ENCODE data around the gene NELL1. TPM values are rescaled to one million over a fixed set of nuclear protein-coding genes. Genes with fewer than 3 reads are reported as not detected.
A peak's percentile ranks its signal among the peaks of the same experiment; 100 is the strongest.

NELL1 gene
- polyA plus RNA-seq, 1 donor: 2.6 TPM

- peak; percentile 24 for DNase-seq
These were observed 304.7 kb downstream of the NELL1 start for GRCh38 chr11:20973940-20974559.

- no peak for DNase-seq
These were observed 311.4 kb downstream of the NELL1 start for GRCh38 chr11:20980736-20981135.

- no peak for DNase-seq
These were observed 321.1 kb downstream of the NELL1 start for GRCh38 chr11:20990447-20990846.

- no peak for DNase-seq
These were observed 322.1 kb downstream of the NELL1 start for GRCh38 chr11:20991471-20991870.

- DNase-seq: no peak
These were observed 337.9 kb downstream of the NELL1 start for GRCh38 chr11:21007297-21007696.

DNA sequence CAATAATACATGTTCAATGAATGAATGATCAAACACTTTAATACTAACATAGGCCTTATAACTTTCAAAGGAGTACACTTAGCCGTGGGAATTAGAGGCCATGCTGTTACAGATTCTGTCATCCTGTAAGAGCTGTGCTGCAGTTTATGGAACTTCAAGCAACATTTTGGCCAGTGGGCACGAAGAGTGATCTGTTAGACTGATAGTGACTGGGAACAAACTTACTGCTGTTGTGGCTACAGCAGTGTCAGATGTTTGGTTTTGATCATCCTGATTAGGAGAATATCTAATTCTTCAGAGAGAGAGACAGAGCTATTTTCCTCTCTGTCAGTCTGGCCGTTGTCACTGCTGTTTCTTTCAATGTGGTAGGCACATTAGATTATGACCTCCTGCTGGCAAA, 348.9 kb downstream of the NELL1 start:
- DNase-seq: no peak

- DNase-seq: no peak
These were observed 357.3 kb downstream of the NELL1 start for GRCh38 chr11:21026685-21027084.

DNA sequence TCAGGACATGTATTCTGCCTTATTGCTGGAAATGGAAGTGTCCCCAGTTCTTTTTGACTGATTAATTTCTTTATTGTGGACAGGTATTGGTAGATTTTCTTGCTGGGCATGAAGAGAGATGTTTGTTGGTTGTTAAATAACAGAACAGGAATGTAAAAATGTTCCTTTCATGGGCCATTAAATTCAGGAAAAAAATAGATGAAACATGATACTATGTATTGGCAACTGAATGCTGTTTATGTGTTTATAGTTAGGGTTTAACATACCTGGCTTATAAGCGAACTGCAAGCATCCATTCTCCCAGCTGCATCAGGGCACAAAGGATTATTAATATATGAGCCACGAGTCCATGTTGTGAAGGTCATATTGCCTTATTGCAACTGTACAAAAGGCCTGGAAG, 368.5 kb downstream of the NELL1 start:
- peak; percentile 14 for DNase-seq

DNA sequence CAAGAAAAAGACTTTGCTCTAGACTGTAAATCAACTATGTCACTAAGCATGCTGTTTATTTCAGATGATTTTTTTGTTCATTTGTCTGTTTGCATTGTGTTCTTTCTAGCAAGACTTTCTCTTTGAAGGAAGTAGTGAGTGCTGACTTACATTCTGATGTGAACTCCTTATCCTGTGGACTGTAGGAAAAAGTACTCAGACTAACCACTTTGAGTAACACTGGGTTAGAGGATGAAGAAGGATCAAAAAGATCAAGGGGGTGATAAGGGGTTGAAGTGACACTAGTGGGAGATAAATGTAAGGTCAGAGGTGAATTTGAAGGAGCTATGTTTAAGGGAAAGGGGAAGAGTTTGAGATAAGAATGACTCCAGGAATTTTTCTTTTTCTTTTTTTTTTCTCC, 369.4 kb downstream of the NELL1 start:
- DNase-seq: no peak

- DNase-seq: no peak
These were observed 371.2 kb downstream of the NELL1 start for GRCh38 chr11:21040630-21041029.

DNA sequence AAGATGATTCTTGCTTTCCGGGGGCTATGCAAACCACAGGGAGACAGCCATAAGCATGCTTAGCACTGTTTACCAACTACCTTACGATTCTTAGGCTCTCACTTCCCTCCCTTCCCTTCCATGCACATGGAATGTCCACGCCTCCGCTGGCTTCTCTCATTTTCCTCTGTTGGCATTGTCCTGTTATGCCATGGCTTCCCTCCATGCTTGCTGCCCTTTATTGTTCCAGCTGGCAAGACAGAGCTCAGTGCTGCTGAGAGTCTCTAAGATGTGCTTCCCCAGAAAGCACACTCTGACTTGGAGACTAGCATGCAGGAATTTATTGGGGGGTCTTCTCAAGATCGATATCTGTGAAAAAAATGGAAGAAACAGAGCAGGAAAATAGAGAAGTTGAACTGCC, 379.2 kb downstream of the NELL1 start:
- no peak for DNase-seq

- DNase-seq: no peak
These were observed 384.1 kb downstream of the NELL1 start for GRCh38 chr11:21053466-21053865.

DNA sequence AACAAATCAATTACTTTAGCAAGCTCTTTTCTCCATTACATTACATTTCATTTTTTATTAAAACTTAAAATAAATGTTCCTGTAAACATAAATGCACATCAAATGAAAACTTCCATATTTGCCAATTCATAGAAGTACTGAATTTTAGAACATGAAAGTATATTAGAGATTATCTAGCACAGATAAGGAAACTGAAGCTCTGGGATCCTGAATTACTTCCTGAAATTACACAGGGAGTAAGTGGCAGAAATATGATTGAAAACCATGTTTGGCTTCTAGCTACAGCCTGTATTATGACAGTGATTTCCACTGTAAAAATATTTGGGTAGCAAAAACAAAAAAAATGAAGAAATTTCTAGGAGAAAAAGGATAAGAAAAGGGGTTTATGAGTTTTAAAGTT, 387.3 kb downstream of the NELL1 start:
- no peak for DNase-seq

- no peak for DNase-seq
These were observed 390.5 kb downstream of the NELL1 start for GRCh38 chr11:21059879-21060278.

GRCh38 chr11:21066030-21066429, 396.6 kb downstream of the NELL1 start:
- DNase-seq: no peak

- no peak for DNase-seq
These were observed 399.5 kb downstream of the NELL1 start for GRCh38 chr11:21068886-21069285.

- DNase-seq: no peak
These were observed 400.5 kb downstream of the NELL1 start for GRCh38 chr11:21069909-21070308.

DNA sequence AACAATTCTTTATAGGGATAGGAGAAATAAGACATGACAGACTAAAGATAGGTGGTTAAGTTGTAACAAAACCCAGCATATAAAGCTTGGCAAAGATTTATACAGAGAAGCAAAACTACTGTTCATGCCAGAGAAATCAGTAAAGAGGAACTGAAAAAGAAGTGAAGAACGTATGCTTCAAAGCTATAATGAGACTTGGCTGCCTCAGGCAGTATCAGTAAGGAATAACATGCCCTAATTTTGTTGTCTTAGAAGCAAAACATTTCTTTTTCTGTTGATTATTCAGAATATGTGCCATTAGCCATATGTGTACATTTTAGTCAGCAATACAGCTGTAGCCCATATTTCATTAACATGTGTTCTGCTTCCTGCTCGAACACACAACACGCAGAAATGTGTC, 403.2 kb downstream of the NELL1 start:
- DNase-seq: no peak

- DNase-seq: no peak
These were observed 413.5 kb downstream of the NELL1 start for GRCh38 chr11:21082853-21083252.

- DNase-seq: no peak
These were observed 419.5 kb downstream of the NELL1 start for GRCh38 chr11:21088930-21089329.

GRCh38 chr11:21104641-21105040, 435.3 kb downstream of the NELL1 start:
- DNase-seq: no peak

DNA sequence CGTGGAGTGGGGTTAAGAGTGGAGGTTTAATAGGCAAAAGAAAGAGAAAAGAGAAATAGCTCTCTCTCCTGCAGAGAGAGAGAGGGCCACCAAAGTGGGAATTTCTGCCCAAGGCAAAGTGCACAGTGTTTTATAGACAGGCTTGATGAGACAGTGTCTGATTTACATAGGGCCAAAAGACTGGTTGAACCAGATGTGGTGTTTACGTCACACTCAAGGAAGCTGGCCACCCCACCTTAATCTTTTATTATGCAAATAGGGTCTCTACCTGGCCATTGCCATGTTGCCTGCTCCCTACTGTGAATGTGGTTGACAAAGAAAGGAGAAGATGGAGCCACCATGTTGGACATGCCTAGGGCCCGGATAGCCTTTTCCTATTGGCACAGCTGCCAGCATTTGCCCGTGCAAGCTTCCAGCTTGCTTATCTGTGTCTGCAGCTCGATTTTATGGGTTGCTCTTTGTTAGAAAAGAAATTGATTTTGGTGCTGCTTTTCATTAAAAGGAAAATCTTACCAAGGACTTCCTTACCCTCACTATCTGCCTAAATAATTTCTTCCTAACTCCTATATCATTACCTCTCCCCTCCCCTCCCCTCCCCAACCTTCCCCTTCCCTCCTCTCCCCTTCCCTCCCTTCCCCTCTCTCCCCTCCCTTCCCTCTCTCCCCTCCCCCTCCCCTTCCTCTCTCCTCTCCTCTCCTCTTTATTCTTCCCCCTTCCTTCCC, 436.0 kb downstream of the NELL1 start:
- DNase-seq: no peak

GRCh38 chr11:21109341-21109740, 440.0 kb downstream of the NELL1 start:
- DNase-seq: no peak

DNA sequence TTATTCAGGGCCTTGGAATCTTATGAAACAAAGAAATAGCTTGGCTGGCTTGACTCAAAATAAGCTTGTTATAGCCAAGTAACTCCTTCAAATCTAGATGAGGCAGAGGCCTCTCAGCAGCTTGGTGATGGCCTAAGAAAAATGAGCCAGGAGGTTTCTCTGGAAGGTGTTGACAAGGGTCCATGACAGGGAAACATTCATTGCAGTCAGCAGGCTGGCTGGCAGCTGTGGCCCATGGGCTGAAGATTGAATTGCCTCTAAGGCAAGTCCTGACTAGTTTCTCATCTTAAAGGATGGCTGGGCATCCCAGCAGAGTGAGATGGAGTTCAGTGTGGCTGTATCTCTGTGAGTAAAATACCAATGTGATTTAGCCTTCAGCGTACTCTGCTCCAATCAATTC, 441.0 kb downstream of the NELL1 start:
- DNase-seq: no peak

Measured in left kidney (tissue), 2 donors.